NCI-H345 treated with DMSO at 0.1 percent for 48 hours (cell line): ENCODE measurements around the gene LST1.
"Not testable (repeated sequence)": the region's sequence is repeated elsewhere in the genome, so short reads cannot be mapped to it uniquely, and the experiment has no call there.

ENCODE experiments used
- DNase-seq: peaks from one replicate; lab custom pipeline; 2025; ENCODE audit not compliant: unreplicated experiment; lab: John Stamatoyannopoulos, UW

Gene LST1

DNA sequence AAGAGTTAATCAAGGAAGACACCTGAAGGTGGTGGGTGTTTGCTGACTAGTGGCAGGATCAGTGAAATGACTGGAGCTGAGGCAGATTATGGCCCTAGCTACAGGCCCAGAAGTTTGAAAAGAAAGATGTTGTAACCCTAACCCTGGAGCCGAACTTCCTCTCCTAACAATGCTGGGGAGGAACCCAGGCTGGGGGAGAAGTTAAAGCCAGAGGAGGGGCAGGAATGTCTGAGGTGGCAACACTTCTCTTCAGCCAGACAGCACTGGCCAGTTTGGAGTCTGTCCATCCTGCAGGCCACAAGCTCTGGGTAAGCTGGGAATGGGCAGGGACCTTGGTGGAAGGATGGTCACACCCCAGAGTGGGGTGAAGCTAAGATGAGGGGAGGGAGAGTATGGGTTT is at the start of gene LST1:
TSS of gene LST1 (plus strand) at position 270 of the 400 bp plus-strand sequence. CDS start 1,023 bp downstream, outside the sequence.
- no peak for DNase-seq

GRCh38 chr6:31538805-31539400 is 47.2 kb upstream of the LST1 start:
- no peak for DNase-seq

DNA sequence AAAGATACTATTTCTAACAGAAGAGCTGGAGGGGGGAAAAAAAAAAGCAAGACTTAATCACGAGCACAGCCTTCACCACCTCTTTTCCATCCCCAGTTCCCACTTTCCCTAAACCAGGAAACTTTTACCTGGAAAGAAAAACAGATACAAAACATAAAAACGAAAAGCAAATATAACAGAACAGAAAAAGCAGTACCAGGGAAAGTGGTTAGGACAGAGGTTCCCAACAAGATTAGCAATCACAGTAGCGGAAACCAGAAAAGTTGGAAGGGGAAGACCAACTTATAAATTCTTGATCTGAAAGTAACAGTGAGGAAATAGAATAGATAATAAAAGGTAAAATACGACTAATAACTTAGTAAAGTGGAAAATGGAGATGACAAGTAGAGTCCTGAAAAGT is 45.4 kb upstream of the LST1 start:
- no peak for DNase-seq

- peak; percentile 2 for DNase-seq
Measured at GRCh38 chr6:31541059-31541657, 44.9 kb upstream of the LST1 start.

GRCh38 chr6:31541658-31542521 is 44.2 kb upstream of the LST1 start, which contains the start of gene DDX39B:
Gene DDX39B, minus strand, starts transcription at chr6:31542003. Its CDS starts 1,471 bp downstream, at chr6:31540532.
- peak; percentile 97 for DNase-seq

- DNase-seq, result no peak
Measured at GRCh38 chr6:31543639-31544038, 42.4 kb upstream of the LST1 start.

DNA sequence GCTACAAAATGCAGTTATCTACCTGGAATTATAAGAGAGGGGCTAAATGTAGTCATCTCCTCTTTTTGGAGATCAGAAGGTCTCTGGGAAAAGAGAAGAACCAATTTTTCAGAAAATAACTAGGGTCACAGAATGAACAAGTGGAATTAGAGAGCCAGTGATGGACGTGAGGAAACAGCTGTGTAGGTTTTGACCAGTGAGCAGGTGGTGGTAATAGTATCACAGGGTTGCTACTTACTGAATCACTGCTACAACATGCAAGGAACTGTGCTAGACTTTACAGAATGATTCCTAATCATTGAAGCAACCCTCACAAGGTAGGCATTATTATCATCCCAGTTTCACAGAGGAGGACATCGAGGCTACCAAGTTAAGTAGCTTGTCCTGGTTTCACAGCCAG is 41.4 kb upstream of the LST1 start:
- DNase-seq, result no peak

GRCh38 chr6:31545291-31545690 is 40.8 kb upstream of the LST1 start:
- DNase-seq, result no peak

- peak; percentile 92 for DNase-seq
Measured at GRCh38 chr6:31546339-31546957, 39.6 kb upstream of the LST1 start, which contains the start of gene ATP6V1G2. Gene ATP6V1G2, minus strand, starts transcription at chr6:31546608. Its CDS starts 49 bp downstream, at chr6:31546559.

DNA sequence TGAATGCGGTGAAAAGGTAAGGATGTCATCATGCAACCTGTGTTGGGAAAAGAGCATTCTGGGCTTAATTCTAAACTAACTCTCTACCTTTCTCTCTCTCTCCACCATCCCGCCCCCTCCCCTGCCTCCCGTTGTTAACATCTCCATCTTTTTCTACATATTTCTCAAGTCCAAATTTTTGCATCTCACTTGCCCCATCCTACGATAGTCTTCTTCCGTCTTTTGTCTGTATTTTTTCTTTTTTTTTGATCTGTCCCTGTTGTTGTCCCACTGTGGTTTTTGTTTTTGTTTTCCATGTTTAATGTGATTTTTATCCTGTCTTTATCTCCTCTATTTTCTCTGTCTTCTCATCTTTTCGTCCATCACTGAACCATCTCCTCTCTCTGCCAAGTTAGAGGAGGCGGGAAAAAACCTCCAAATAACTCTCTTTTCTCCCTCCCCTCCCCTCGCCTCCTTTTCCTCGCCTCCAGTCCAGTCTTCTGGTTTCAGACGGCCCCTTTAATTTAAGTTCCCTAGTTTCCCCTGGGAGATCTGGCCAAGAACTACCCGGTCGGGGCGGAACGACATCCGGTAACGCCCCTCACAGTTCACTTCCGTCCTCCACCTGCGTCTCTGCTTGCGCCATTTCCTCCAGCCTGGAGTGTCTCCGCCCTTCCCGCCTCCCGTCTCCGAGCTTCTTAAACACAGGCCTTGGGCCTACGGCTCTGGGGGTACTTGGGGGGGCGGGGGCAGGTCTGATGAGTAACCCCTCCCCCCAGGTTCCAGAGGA is 38.9 kb upstream of the LST1 start, which contains the start of gene NFKBIL1:
TSS of gene NFKBIL1 (plus strand) at position 651 of the 769 bp plus-strand sequence. CDS start at position 738, 87 bp downstream.
- peak; percentile 98 for DNase-seq

DNA sequence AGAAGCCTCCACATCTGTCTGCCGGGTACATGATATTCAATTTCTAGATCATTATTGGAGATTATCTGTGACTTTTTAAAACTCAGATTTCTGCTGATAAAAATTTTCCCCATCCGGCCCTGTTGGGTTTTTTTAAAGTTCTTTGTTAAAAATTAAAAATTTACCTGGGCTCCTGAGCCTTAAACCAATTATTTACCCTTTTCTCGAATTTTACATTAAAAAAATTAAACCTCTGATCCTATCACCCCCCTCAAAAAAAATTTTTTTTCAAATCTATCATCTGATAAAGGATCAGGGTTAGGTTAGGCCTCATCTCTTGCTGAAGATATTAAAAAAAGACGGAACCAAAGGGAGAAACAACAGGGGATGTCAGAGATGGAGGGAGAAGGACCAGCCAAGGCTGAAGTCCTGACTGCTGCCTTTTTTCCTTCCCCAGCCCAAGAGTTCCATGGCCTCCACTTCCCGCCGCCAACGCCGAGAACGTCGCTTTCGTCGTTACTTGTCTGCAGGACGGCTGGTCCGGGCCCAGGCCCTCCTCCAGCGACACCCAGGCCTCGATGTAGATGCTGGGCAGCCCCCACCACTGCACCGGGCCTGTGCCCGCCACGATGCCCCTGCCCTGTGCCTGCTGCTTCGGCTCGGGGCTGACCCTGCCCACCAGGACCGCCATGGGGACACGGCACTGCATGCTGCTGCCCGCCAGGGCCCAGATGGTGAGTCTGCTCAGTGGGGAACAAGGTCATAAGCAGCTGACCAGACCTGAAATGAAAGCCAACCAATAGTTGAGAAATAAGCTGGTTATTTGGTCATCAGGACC is 38.1 kb upstream of the LST1 start:
- DNase-seq, result no peak

DNA sequence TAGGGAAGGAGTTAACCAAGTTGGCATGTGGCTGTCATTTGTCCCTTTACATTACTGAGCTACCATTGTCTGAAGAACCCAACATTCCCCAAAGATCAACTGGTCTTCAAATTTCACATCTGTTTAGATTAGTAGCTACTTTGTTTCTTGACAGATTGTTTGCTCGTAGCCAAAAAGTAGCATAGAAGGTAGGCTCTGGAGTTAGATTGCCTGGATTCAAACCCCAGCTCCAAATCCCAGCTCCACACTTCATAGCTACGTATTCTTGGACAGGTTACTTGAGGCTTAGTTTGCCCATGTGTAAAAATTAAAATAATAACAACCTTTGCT is 37.6 kb upstream of the LST1 start:
- no peak for DNase-seq

GRCh38 chr6:31551371-31551770 is 34.7 kb upstream of the LST1 start:
- not testable (repeated sequence) for DNase-seq

DNA sequence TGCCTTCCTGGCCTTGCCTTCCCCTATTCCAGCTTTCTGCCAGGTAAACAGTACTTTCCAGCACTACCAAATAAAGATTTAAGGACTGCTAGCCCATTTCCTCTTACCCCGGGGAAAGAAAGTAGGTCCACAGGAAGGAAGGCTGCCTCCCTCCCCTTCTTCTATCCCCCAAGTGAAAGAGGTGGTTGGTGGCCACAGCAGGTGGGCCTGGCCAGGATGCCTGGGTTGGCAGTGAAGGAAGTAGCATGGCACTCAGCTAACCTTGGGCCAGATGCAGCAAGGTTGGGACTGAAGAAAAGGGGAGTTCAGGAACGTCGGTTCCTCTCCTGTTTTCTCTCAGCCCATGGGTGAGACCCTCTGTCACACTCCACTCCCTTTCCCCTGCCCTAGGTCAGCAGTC is 29.8 kb upstream of the LST1 start:
- no peak for DNase-seq

GRCh38 chr6:31557443-31558317 is 28.4 kb upstream of the LST1 start:
- DNase-seq, result no peak

- DNase-seq, result no peak
Measured at GRCh38 chr6:31558318-31558625, 27.8 kb upstream of the LST1 start.

DNA sequence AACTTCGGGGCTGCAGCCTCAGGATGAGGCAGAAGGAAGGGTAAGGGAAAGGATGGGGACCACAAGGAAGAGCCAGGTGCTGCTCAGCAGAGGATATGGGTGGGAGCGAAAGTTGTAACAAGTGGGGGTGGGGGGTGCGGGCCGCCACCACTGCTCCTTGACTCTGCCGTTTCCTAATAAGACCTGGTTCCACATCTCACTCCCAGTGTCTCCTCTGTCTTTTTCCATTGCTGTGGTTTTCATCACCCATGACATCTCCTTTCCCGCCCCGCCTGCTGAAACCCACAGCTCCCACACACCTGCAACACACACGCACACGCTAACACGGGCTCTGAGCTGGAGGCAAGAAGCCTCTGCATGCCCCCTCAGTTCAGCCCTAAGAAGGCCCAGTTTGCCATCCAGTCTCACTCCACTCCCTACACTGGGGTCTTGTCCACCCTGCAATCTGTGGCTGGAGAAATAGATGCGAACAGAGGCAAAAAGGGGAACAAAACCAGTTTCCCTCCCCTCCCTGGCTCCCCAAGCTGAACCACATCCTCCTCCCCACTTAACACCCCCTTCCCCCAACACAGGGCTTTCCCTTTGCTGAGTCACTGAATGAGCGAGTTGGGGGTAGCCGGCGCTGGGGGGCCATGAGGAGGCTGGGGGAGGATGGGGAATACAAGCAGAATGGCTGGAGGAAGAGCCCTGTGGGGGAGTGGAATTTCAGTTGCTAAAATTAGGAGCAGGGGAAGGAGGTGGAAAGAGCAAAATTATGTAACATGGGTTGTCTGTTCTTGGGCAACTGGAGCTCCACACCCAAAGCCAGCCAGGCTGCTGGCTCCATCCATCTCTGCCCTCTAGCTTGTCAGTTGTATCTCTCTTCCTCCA is 27.2 kb upstream of the LST1 start:
- DNase-seq, result no peak

DNA sequence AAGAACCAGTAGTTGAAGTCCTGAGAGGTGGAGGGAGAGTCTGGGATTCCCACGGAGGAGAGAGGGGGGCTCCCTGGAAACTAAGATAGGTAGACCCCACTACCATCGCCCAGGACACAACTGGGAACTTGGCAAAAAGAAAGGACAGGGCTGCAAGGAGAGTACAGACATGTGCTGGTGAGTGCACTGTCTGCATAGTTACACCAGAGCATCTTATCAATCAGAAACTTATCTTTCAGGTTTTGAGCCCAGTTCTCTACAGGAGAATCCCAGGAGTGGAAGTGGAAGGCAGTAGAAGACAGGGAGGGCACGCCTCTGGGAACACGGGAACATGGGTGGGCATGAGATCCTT is 26.5 kb upstream of the LST1 start:
- no peak for DNase-seq
